GM19455 (cell line): ENCODE measurements around the gene PODXL2.
"Not testable (repeated sequence)": the region's sequence is repeated elsewhere in the genome, so short reads cannot be mapped to it uniquely, and the experiment has no call there.

Source experiments
- ATAC-seq: cut with Tn5 transposase; IDR thresholded peaks from one replicate; pipeline ENCODE4 v1.9.1; 2021; ENCODE audit not compliant: unreplicated experiment

PODXL2 gene

GRCh38 chr3:127704840-127705239 is 75.9 kb downstream of the PODXL2 start:
- not testable (repeated sequence) for ATAC-seq

- no peak for ATAC-seq
Observed at GRCh38 chr3:127706312-127706711, 77.3 kb downstream of the PODXL2 start.

GRCh38 chr3:127706785-127707351 is 77.9 kb downstream of the PODXL2 start:
- no peak for ATAC-seq

GRCh38 chr3:127707851-127708411 is 78.9 kb downstream of the PODXL2 start:
- no peak for ATAC-seq

GRCh38 chr3:127708837-127709236 is 79.9 kb downstream of the PODXL2 start:
- ATAC-seq: no peak

GRCh38 chr3:127709320-127710060 is 80.5 kb downstream of the PODXL2 start:
- ATAC-seq: no peak

- no peak for ATAC-seq
Observed at GRCh38 chr3:127710155-127710941, 81.4 kb downstream of the PODXL2 start.

- ATAC-seq: no peak
Observed at GRCh38 chr3:127711021-127711695, 82.2 kb downstream of the PODXL2 start.

GRCh38 chr3:127711896-127712295 is 82.9 kb downstream of the PODXL2 start:
- ATAC-seq: no peak

GRCh38 chr3:127712461-127712860 is 83.5 kb downstream of the PODXL2 start:
- ATAC-seq: no peak

GRCh38 chr3:127712881-127713771 is 84.1 kb downstream of the PODXL2 start:
- no peak for ATAC-seq

- ATAC-seq: no peak
Observed at GRCh38 chr3:127714125-127714571, 85.2 kb downstream of the PODXL2 start.

GRCh38 chr3:127714866-127715265 is 85.9 kb downstream of the PODXL2 start:
- no peak for ATAC-seq

- no peak for ATAC-seq
Observed at GRCh38 chr3:127715532-127715931, 86.5 kb downstream of the PODXL2 start.

GRCh38 chr3:127716384-127716783 is 87.4 kb downstream of the PODXL2 start:
- no peak for ATAC-seq

GRCh38 chr3:127717357-127718244 is 88.6 kb downstream of the PODXL2 start:
- ATAC-seq: no peak

- no peak for ATAC-seq
Observed at GRCh38 chr3:127718245-127718915, 89.4 kb downstream of the PODXL2 start.

GRCh38 chr3:127718916-127719290 is 89.9 kb downstream of the PODXL2 start:
- no peak for ATAC-seq

- ATAC-seq: no peak
Observed at GRCh38 chr3:127719369-127719768, 90.4 kb downstream of the PODXL2 start.
